HL-60 (cell line): ENCODE measurements around the gene PPP1R36.
"Not testable (repeated sequence)": the region's sequence is repeated elsewhere in the genome, so short reads cannot be mapped to it uniquely, and the experiment has no call there.

Experiments
- GABPA ChIP-seq: IDR thresholded peaks from 2 replicates; pipeline ENCODE4 v1.6.1; 2012; ENCODE audit warnings: low read depth
- POLR2AphosphoS5 ChIP-seq: IDR thresholded peaks from 2 replicates; pipeline ENCODE4 v1.6.1; 2012; ENCODE audit warnings: low read depth
- SPI1 ChIP-seq: IDR thresholded peaks from 2 replicates; pipeline ENCODE4 v1.6.1; 2012; ENCODE audit warnings: low read depth, mild to moderate bottlenecking, borderline replicate concordance
- TF ChIP-seq, protein P1 (sequence below): IDR thresholded peaks from one replicate; pipeline ENCODE4 v1.5.1; 2011; ENCODE audit warnings: low read length, control low read depth, inconsistent platforms; ENCODE audit not compliant: insufficient read depth
- TF ChIP-seq, protein P2 (sequence below): IDR thresholded peaks from 2 replicates; pipeline ENCODE4 v1.6.1; 2012; ENCODE audit warnings: low read depth; ENCODE audit not compliant: insufficient replicate concordance

DNA sequence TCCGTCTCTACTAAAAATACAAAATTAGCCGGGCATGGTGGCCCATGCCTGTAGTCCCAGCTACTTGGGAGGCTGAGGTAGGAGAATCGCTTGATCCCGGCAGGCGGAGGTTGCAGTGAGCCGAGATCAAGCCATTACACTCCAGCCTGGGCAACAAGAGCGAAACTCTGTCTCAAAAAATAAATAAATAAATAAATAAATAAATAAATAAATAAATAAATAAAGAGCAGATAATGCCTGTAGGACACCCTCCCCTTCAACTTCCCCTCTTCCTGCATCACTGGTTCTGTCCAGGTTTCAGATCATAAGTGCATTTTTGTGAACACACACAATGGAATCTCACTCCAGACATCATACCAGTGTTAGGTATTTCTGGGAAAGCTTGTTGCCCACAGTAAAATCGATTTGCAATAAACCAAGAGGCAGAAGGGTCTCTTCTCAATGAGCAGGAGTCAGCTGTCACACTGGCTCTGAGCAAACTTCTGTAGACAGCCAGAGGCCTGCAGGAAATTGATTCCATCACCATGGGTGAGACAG is 68.2 kb downstream of the PPP1R36 start:
- TF ChIP-seq, protein P1, sequence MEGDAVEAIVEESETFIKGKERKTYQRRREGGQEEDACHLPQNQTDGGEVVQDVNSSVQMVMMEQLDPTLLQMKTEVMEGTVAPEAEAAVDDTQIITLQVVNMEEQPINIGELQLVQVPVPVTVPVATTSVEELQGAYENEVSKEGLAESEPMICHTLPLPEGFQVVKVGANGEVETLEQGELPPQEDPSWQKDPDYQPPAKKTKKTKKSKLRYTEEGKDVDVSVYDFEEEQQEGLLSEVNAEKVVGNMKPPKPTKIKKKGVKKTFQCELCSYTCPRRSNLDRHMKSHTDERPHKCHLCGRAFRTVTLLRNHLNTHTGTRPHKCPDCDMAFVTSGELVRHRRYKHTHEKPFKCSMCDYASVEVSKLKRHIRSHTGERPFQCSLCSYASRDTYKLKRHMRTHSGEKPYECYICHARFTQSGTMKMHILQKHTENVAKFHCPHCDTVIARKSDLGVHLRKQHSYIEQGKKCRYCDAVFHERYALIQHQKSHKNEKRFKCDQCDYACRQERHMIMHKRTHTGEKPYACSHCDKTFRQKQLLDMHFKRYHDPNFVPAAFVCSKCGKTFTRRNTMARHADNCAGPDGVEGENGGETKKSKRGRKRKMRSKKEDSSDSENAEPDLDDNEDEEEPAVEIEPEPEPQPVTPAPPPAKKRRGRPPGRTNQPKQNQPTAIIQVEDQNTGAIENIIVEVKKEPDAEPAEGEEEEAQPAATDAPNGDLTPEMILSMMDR, result not testable (repeated sequence)
- TF ChIP-seq POLR2AphosphoS5, GABPA, SPI1: not testable (repeated sequence)
- TF ChIP-seq, protein P2, sequence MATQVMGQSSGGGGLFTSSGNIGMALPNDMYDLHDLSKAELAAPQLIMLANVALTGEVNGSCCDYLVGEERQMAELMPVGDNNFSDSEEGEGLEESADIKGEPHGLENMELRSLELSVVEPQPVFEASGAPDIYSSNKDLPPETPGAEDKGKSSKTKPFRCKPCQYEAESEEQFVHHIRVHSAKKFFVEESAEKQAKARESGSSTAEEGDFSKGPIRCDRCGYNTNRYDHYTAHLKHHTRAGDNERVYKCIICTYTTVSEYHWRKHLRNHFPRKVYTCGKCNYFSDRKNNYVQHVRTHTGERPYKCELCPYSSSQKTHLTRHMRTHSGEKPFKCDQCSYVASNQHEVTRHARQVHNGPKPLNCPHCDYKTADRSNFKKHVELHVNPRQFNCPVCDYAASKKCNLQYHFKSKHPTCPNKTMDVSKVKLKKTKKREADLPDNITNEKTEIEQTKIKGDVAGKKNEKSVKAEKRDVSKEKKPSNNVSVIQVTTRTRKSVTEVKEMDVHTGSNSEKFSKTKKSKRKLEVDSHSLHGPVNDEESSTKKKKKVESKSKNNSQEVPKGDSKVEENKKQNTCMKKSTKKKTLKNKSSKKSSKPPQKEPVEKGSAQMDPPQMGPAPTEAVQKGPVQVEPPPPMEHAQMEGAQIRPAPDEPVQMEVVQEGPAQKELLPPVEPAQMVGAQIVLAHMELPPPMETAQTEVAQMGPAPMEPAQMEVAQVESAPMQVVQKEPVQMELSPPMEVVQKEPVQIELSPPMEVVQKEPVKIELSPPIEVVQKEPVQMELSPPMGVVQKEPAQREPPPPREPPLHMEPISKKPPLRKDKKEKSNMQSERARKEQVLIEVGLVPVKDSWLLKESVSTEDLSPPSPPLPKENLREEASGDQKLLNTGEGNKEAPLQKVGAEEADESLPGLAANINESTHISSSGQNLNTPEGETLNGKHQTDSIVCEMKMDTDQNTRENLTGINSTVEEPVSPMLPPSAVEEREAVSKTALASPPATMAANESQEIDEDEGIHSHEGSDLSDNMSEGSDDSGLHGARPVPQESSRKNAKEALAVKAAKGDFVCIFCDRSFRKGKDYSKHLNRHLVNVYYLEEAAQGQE, result not testable (repeated sequence)
